Transverse colon (tissue), 4 donors: ENCODE measurements around the gene PPP1CA.

Experiments
- CTCF ChIP-seq, 5 experiments: fragments of 200-600 bp in 3 of 5; fragments of 450-650 bp in 2 of 5; sonication (generic) in 3 of 5; IDR thresholded peaks; 1 replicate in 2 of 5; 2 replicates in 3 of 5; pipeline ENCODE4 v1.5.1; 2016 to 2017; ENCODE audit warnings: antibody characterized with exemption in 5 of 5, inconsistent platforms in 3 of 5, mild to moderate bottlenecking in 2 of 5, moderate library complexity in 1 of 5
- POLR2A ChIP-seq: fragments of 450-650 bp; IDR thresholded peaks from one replicate; pipeline ENCODE4 v1.6.1; 2016; ENCODE audit warnings: antibody characterized with exemption, mild to moderate bottlenecking, moderate library complexity
- POLR2AphosphoS5 ChIP-seq, 3 donors: sonication (generic); formaldehyde crosslinking; IDR thresholded peaks; one replicate each; pipeline ENCODE4 v1.6.1; 2016; ENCODE audit warnings: antibody characterized with exemption in 3 of 3

GRCh38 chr11:67404515-67405195, 3.0 kb upstream of the PPP1CA start:
- TF ChIP-seq CTCF (IDR thresholded peaks at IDR 0.05) = no peak
- TF ChIP-seq POLR2AphosphoS5 (IDR thresholded peaks at IDR 0.05) = no peak
- no peak for TF ChIP-seq POLR2A
